SH-SY5Y (cell line): ENCODE results near the gene RBKS.

Experiments used
- GATA2 ChIP-seq: IDR thresholded peaks from 2 replicates; pipeline ENCODE4 v1.6.1; 2011; ENCODE audit warnings: mild to moderate bottlenecking, low read depth, low read length
- GATA3 ChIP-seq: IDR thresholded peaks from 2 replicates; pipeline ENCODE4 v1.6.1; 2011; ENCODE audit warnings: low read depth, mild to moderate bottlenecking, low read length, moderate library complexity

GRCh38 chr2:27781496-27781895 is 108.7 kb downstream of the RBKS start:
- TF ChIP-seq GATA3 (no peak), GATA2 (no peak)
